Keratinocyte (primary cell): ENCODE data around the gene SKP1. TPM values are rescaled to one million over a fixed set of nuclear protein-coding genes. Genes with fewer than 3 reads are reported as not detected.

Experiments
- DNase-seq: peaks from one replicate; pipeline ENCODE4 v3.0.0-alpha.2; 2011; ENCODE audit warnings: low read depth, missing footprints, low spot score
- FAIRE-seq: peaks from 2 replicates; lab custom pipeline; 2011; peaks lifted over from hg19 to GRCh38; lab: Jason Lieb, UNC
- H2AFZ ChIP-seq: 2 replicates; pipeline ENCODE4 v1.6.0; 2012; ENCODE audit warnings: low read length, control low read depth, inconsistent platforms; ENCODE audit not compliant: control insufficient read depth
- H3K27ac ChIP-seq: 2 replicates; pipeline ENCODE4 v1.5.1; 2011; ENCODE audit warnings: low read length; ENCODE audit not compliant: control insufficient read depth, insufficient read depth
- H3K27me3 ChIP-seq: 3 replicates; pipeline ENCODE4 v1.6.0; 2011; ENCODE audit warnings: low read length; ENCODE audit not compliant: control insufficient read depth, insufficient read depth; ENCODE audit errors: extremely low read depth
- H3K36me3 ChIP-seq, 2 experiments: 2 replicates in 1 of 2; 3 replicates in 1 of 2; pipeline ENCODE4 v1.5.1; 2011; ENCODE audit warnings: low read length in 2 of 2, mild to moderate bottlenecking in 1 of 2; ENCODE audit not compliant: control insufficient read depth in 2 of 2, insufficient read depth in 2 of 2; ENCODE audit errors: extremely low read depth in 1 of 2
- H3K4me1 ChIP-seq: 3 replicates; pipeline ENCODE4 v1.5.1; 2011; ENCODE audit warnings: low read length; ENCODE audit not compliant: control insufficient read depth, insufficient read depth; ENCODE audit errors: extremely low read depth
- H3K4me2 ChIP-seq: 3 replicates; pipeline ENCODE4 v1.6.0; 2011; ENCODE audit warnings: low read depth, low read length; ENCODE audit not compliant: control insufficient read depth, insufficient read depth; ENCODE audit errors: extremely low read depth
- H3K4me3 ChIP-seq, 3 experiments: fragments of 200-600 bp in 1 of 3; sonication (generic) in 1 of 3; 2 replicates in 2 of 3; 3 replicates in 1 of 3; pipeline ENCODE4 v1.5.1; 2011 to 2016; ENCODE audit warnings: low read length in 3 of 3, mild to moderate bottlenecking in 3 of 3, control low read depth in 2 of 3, inconsistent platforms in 1 of 3, low read depth in 1 of 3, mixed read lengths in 1 of 3, mixed run types in 1 of 3, moderate library complexity in 1 of 3; ENCODE audit not compliant: control insufficient read depth in 2 of 3, insufficient read depth in 2 of 3; ENCODE audit errors: extremely low read depth in 1 of 3
- H3K79me2 ChIP-seq: 2 replicates; pipeline ENCODE4 v1.6.0; 2012; ENCODE audit warnings: low read length; ENCODE audit not compliant: control insufficient read depth, insufficient read depth
- H3K9ac ChIP-seq: 3 replicates; pipeline ENCODE4 v1.6.0; 2011; ENCODE audit warnings: low read length; ENCODE audit not compliant: control insufficient read depth, insufficient read depth; ENCODE audit errors: extremely low read depth
- H3K9me1 ChIP-seq: 3 replicates; pipeline ENCODE4 v1.6.0; 2011; ENCODE audit warnings: low read length; ENCODE audit not compliant: control insufficient read depth, insufficient read depth; ENCODE audit errors: extremely low read depth
- H3K9me3 ChIP-seq: 2 replicates; pipeline ENCODE4 v1.5.1; 2012; ENCODE audit warnings: low read depth, low read length; ENCODE audit not compliant: control insufficient read depth
- H4K20me1 ChIP-seq: 3 replicates; pipeline ENCODE4 v1.6.0; 2011; ENCODE audit warnings: low read length; ENCODE audit not compliant: control insufficient read depth, insufficient read depth; ENCODE audit errors: extremely low read depth
- CTCF ChIP-seq, 3 experiments: IDR thresholded peaks in 1 of 3; conservative IDR thresholded peaks in 1 of 3; optimal IDR thresholded peaks in 1 of 3; 2 replicates in 2 of 3; 3 replicates in 1 of 3; pipeline versions ENCODE3 to v1.5.1; 2011; ENCODE audit warnings: low read length in 3 of 3, mild to moderate bottlenecking in 3 of 3, moderate library complexity in 2 of 3, control low read depth in 1 of 3, inconsistent platforms in 1 of 3; ENCODE audit not compliant: insufficient read depth in 2 of 3; ENCODE audit errors: extremely low read depth in 1 of 3
- EZH2 ChIP-seq: IDR thresholded peaks from one replicate; pipeline ENCODE4 v1.6.1; 2012; ENCODE audit warnings: inconsistent platforms, mild to moderate bottlenecking, low read length, moderate library complexity
- dilution Hi-C: fragments of 300-500 bp; cut with MboI; formaldehyde crosslinking; loops from one replicate; pipeline ENCODE4 v1.7.0; 2020; ENCODE audit warnings: low sequenced_read_pairs; ENCODE audit not compliant: extremely low pct_ligation_motif_present
- polyA plus RNA-seq, 5 experiments: library from polyadenylated mRNA; depleted of rRNA in 3 of 5; stranded (reverse) in 3 of 5; stranded (forward) in 1 of 5; unstranded in 1 of 5; fragments of >200 nt; gene quantifications; 1 replicate in 1 of 5; 2 replicates in 3 of 5; 3 replicates in 1 of 5; pipeline versions ENCODE4 v1.2.1 to v1.2.3, GENCODE V29; 2011 to 2012; ENCODE audit warnings: missing spikeins in 2 of 5, low read depth in 1 of 5, low replicate concordance in 1 of 5

SKP1 gene
- polyA plus RNA-seq, 1 donor (not counting 4 experiments of a cell fraction or from before 2014, with no cell fraction given), result 444 TPM

- Histone ChIP-seq H3K9me3 (no peaks in the 10 kb centered on the region), H3K79me2 (no peaks in the 10 kb centered on the region), H3K9ac (no peak overlapping the region), H2AFZ (no peak overlapping the region), H3K9me1 (no peaks in the 10 kb centered on the region), H3K27ac (no peak overlapping the region), H3K36me3 (no peaks in the 10 kb centered on the region), H3K4me2 (no peak overlapping the region), H3K27me3 (no peaks in the 10 kb centered on the region), H4K20me1 (no peaks in the 10 kb centered on the region), H3K4me3 (no peak overlapping the region), H3K4me1 (peaks cover 18% of the 10 kb centered on the region)
- dilution Hi-C loops, result no loop called here
- FAIRE-seq (no peak), DNase-seq (no peak)
- TF ChIP-seq CTCF (optimal IDR thresholded peaks at IDR 0.05 in 1 of 3, IDR thresholded peaks at IDR 0.05 in 1 of 3, conservative IDR thresholded peaks at IDR 0.05 in 1 of 3; ENCODE audit: extremely low read depth in 1 of 3, insufficient read depth in 2 of 3, low read length in 3 of 3) (no peak), EZH2 (no peak)
Observed at GRCh38 chr5:134124289-134125038, 52.3 kb downstream of the SKP1 start.

GRCh38 chr5:134123360-134123759, 53.4 kb downstream of the SKP1 start:
- H3K4me1 ChIP-seq, result peaks cover 11% of the 10 kb centered on the region
- H4K20me1 ChIP-seq, result no peaks in the 10 kb centered on the region
- H3K36me3 ChIP-seq, result no peaks in the 10 kb centered on the region
- FAIRE-seq, result no peak
- dilution Hi-C loops, result no loop called here
- H3K4me2 ChIP-seq, result no peak overlapping the region
- H2AFZ ChIP-seq, result no peak overlapping the region
- no peak for DNase-seq
- no peak overlapping the region for H3K27ac ChIP-seq
- no peaks in the 10 kb centered on the region for H3K9me3 ChIP-seq
- TF ChIP-seq CTCF (optimal IDR thresholded peaks at IDR 0.05 in 1 of 3, IDR thresholded peaks at IDR 0.05 in 1 of 3, conservative IDR thresholded peaks at IDR 0.05 in 1 of 3; ENCODE audit: extremely low read depth in 1 of 3, insufficient read depth in 2 of 3, low read length in 3 of 3) (no peak), EZH2 (no peak)
- no peaks in the 10 kb centered on the region for H3K9me1 ChIP-seq
- no peak overlapping the region for H3K9ac ChIP-seq
- H3K79me2 ChIP-seq, result no peaks in the 10 kb centered on the region
- no peak overlapping the region for H3K4me3 ChIP-seq
- H3K27me3 ChIP-seq, result no peaks in the 10 kb centered on the region
